ENCODE results near the gene MSRB3.

DNA sequence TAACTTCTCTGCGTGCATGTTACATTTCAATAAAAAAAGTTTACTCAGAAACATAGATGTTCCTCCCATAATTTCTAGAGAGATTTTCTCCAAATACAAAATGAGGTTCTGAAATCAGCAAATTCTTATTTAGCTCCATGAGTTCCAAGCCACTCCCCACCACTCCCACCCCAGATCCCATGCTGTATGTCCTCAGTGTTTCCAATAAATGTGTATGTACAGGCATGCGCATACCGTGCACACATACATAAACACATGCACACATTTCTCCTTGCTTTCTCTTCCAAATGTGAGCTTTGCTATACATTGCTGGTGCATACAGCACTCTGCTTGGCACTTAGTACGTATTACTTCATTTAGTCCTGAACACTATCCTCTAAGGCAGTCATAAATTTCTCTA is 209.7 kb downstream of the MSRB3 start:
- no peak for TF ChIP-seq POLR2AphosphoS5 (IDR thresholded peaks at IDR 0.05; ENCODE audit: low read depth, low read length)
- TF ChIP-seq, protein P1, sequence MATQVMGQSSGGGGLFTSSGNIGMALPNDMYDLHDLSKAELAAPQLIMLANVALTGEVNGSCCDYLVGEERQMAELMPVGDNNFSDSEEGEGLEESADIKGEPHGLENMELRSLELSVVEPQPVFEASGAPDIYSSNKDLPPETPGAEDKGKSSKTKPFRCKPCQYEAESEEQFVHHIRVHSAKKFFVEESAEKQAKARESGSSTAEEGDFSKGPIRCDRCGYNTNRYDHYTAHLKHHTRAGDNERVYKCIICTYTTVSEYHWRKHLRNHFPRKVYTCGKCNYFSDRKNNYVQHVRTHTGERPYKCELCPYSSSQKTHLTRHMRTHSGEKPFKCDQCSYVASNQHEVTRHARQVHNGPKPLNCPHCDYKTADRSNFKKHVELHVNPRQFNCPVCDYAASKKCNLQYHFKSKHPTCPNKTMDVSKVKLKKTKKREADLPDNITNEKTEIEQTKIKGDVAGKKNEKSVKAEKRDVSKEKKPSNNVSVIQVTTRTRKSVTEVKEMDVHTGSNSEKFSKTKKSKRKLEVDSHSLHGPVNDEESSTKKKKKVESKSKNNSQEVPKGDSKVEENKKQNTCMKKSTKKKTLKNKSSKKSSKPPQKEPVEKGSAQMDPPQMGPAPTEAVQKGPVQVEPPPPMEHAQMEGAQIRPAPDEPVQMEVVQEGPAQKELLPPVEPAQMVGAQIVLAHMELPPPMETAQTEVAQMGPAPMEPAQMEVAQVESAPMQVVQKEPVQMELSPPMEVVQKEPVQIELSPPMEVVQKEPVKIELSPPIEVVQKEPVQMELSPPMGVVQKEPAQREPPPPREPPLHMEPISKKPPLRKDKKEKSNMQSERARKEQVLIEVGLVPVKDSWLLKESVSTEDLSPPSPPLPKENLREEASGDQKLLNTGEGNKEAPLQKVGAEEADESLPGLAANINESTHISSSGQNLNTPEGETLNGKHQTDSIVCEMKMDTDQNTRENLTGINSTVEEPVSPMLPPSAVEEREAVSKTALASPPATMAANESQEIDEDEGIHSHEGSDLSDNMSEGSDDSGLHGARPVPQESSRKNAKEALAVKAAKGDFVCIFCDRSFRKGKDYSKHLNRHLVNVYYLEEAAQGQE (IDR thresholded peaks at IDR 0.05; ENCODE audit: insufficient read depth in 1 of 2, low read depth in 2 of 2, low read length in 2 of 2): no peak
- no peak for TF ChIP-seq TAF1 (IDR thresholded peaks at IDR 0.05; ENCODE audit: borderline replicate concordance, insufficient read depth, low read length)
